Measurements from ENCODE around the gene SERPINC1.

DNA sequence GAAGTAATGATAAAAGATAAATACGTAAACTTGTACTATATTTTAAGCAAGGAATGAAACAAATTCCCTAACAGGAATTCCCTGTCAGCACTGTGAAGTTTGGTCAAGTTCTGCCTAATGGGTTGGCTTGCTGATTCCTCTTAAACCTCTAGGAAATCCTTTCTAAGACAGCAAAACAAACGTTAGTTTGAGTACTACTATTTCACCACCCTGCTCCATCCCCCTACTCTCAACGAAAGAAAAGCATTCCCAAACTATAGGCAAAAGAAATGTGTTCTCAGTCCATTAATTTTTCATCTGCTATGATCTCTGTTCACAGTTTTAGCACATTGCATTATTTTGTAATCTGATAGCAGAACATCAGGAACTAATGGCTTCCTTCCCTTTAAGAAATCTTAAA, 16.1 kb downstream of the SERPINC1 start:
- TF ChIP-seq, protein P1, sequence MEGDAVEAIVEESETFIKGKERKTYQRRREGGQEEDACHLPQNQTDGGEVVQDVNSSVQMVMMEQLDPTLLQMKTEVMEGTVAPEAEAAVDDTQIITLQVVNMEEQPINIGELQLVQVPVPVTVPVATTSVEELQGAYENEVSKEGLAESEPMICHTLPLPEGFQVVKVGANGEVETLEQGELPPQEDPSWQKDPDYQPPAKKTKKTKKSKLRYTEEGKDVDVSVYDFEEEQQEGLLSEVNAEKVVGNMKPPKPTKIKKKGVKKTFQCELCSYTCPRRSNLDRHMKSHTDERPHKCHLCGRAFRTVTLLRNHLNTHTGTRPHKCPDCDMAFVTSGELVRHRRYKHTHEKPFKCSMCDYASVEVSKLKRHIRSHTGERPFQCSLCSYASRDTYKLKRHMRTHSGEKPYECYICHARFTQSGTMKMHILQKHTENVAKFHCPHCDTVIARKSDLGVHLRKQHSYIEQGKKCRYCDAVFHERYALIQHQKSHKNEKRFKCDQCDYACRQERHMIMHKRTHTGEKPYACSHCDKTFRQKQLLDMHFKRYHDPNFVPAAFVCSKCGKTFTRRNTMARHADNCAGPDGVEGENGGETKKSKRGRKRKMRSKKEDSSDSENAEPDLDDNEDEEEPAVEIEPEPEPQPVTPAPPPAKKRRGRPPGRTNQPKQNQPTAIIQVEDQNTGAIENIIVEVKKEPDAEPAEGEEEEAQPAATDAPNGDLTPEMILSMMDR (IDR thresholded peaks at IDR 0.05; ENCODE audit: low read depth, low read length) = no peak
- no peak for TF ChIP-seq POLR2A (IDR thresholded peaks at IDR 0.05; ENCODE audit: extremely low read depth, insufficient read length)

Measured in NB4 (cell line).